Measurements from ENCODE around the gene ADISSP.

ADISSP gene

GRCh38 chr20:3729811-3730540 lies 37.6 kb downstream of the ADISSP start:
- no peak for DNase-seq (ENCODE audit: low read depth)
- no peak overlapping the region for H3K4me3 ChIP-seq (replicated peaks; ENCODE audit: low read depth, low read length)
- TF ChIP-seq CTCF (IDR thresholded peaks at IDR 0.05; ENCODE audit: low read length, missing control alignments), result no peak

DNA sequence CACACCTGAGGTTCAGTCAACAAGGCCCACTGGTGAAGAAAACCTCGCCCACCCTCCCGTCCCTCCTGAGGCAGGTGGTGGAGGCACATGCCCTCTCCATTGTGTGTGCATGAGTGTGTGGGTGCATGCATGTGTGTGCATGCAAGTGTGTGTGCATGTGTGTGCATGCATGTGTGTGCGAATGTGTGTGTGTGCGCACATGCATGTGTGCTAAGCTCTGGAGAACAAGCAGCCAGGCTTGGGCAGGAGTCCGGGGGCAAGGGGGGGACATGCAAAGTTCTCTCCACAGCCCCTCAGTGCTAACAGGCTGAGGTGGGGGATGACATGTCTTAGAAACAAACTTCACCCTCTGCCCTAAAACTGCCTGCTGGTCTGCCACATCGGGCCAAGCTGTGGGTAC lies 38.2 kb downstream of the ADISSP start:
- no peak overlapping the region for H3K4me3 ChIP-seq (replicated peaks; ENCODE audit: low read depth, low read length)
- DNase-seq (ENCODE audit: low read depth), result no peak
- no peak for TF ChIP-seq CTCF (IDR thresholded peaks at IDR 0.05; ENCODE audit: low read length, missing control alignments)

DNA sequence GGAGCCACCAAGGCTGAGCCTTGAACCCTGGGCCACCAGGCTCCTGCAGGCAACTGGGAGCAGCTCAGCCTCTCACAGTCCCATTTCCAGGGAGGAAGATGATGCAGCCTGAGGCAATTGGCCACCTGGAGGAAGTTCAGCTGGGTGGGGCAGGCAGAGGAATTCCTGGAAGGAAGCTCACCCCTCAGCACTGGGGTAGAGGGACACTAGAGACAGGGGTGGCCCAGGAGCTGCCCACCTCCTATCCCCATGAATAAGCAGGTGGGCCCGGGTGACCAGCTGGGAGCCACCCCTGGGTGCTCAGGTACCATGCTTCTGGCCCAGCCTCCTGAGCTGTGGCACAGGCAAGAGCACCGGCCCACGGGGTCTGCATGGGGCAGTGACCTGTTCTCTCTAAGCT lies 38.7 kb downstream of the ADISSP start:
- H3K4me3 ChIP-seq (replicated peaks; ENCODE audit: low read depth, low read length), result no peak overlapping the region
- DNase-seq (ENCODE audit: low read depth), result no peak
- no peak for TF ChIP-seq CTCF (IDR thresholded peaks at IDR 0.05; ENCODE audit: low read length, missing control alignments)

DNA sequence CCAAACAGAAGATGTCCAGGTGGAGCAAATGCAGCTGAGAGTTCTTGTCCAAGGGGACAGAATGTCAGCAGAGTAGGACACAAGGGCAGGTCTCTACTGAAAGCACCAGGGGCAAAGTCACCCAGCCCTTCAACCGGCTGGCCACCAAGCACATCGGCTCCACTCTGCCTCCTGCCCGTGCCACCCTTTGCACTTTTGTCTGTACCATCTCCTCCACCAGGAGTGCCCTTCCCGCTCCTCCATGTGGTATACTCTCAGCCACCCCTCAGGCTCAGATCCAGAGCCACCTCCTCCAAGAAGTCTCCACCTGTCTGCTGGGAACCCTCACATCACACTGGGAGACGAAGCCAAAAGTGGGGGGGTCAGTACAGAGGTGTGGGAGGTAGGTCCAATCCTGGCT lies 39.2 kb downstream of the ADISSP start:
- H3K4me3 ChIP-seq (replicated peaks; ENCODE audit: low read depth, low read length), result no peak overlapping the region
- no peak for DNase-seq (ENCODE audit: low read depth)
- no peak for TF ChIP-seq CTCF (IDR thresholded peaks at IDR 0.05; ENCODE audit: low read length, missing control alignments)

DNA sequence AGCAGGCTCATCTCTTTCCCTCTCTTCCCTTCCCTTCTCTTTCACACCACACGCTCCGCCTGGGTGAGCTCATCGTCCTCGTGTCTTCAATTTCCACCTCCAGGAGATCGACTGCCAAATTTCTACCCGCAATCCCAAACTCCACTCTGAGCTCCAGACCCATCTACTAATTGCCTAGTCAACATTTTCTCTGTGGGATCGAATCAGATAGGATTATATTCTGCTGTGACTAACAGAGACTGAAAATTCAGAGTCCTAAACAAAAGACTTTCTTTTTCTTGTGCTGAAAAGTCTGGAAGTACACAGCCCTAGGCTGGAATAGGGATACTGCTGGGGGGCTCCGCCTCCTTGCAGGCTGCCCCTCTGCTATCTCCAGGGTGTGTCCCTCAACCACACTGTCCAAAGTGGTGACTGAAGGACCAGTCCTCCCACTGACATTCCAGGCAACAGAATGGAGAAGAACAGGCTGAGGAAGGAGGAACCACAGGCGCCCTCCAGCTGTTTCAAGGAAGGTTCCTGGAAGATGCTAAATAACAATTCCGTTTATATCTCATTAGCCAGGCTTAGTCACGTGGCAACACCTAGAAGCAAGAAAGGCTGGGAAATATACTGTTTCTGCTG lies 40.0 kb downstream of the ADISSP start:
- DNase-seq (ENCODE audit: low read depth), result peak; percentile 41
- peak overlapping the region; percentile 18 for H3K4me3 ChIP-seq (replicated peaks; ENCODE audit: low read depth, low read length)
- peak; percentile 10 for TF ChIP-seq CTCF (IDR thresholded peaks at IDR 0.05; ENCODE audit: low read length, missing control alignments)

GRCh38 chr20:3724356-3724755 lies 43.2 kb downstream of the ADISSP start:
- no peak for DNase-seq (ENCODE audit: low read depth)
- no peak overlapping the region for H3K4me3 ChIP-seq (replicated peaks; ENCODE audit: low read depth, low read length)
- no peak for TF ChIP-seq CTCF (IDR thresholded peaks at IDR 0.05; ENCODE audit: low read length, missing control alignments)

DNA sequence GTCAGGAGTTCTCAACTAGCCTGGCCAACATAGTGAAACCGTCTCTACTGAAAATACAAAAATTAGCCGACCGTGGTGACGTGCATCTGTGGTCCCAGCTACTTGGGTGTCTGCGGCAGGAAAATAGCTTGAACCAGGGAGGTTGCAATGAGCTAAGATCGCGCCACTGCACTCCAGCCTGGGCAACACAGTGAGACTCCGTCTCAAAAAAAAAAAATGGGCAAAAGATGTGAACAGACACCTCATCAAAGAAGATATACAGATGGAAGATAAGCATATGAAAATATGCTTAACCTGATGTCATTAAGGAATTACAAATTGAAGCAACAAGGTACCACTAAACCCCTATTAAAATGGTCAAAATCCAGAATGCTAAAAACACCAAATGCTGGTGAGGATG lies 44.3 kb downstream of the ADISSP start:
- DNase-seq (ENCODE audit: low read depth), result no peak
- no peak for TF ChIP-seq CTCF (IDR thresholded peaks at IDR 0.05; ENCODE audit: low read length, missing control alignments)
- H3K4me3 ChIP-seq (replicated peaks; ENCODE audit: low read depth, low read length), result no peak overlapping the region

Measured in fibroblast of pulmonary artery (primary cell).